NCI-H524 treated with DMSO at 0.1 percent for 48 hours (cell line): ENCODE measurements around the gene ADAMTS14.

Experiments
- DNase-seq: peaks from one replicate; lab custom pipeline; 2025; lab: John Stamatoyannopoulos, UW

The ADAMTS14 gene

DNA sequence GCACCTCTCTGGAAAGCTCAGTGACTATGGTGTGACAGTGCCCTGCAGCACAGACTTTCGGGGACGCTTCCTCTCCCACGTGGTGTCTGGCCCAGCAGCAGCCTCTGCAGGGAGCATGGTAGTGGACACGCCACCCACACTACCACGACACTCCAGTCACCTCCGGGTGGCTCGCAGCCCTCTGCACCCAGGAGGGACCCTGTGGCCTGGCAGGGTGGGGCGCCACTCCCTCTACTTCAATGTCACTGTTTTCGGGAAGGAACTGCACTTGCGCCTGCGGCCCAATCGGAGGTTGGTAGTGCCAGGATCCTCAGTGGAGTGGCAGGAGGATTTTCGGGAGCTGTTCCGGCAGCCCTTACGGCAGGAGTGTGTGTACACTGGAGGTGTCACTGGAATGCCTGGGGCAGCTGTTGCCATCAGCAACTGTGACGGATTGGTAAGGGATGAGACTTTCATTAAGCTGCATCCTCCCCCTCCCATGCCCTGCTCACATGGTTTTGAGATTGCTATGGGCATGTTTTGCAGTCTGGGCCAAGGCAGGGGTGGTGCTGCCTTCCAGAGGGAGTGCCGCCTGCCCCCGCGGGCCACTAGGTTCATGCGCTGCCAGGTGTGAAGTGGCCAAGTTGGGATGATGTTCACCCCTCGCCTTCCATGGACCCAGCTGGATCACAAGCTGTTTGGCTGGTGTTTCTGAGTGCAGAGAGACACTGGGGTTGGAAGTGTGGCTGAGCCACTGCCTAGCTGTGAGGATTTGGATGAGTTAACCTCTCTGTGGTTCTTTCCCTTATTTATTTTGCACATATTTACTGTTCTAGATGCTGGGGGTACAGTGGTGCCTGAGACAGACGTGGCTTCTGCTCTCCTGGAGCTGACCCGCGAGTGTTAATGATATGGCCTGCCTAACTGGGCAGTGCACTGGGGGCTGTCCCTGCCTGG lies 2.5 kb downstream of the ADAMTS14 start:
- no peak for DNase-seq

DNA sequence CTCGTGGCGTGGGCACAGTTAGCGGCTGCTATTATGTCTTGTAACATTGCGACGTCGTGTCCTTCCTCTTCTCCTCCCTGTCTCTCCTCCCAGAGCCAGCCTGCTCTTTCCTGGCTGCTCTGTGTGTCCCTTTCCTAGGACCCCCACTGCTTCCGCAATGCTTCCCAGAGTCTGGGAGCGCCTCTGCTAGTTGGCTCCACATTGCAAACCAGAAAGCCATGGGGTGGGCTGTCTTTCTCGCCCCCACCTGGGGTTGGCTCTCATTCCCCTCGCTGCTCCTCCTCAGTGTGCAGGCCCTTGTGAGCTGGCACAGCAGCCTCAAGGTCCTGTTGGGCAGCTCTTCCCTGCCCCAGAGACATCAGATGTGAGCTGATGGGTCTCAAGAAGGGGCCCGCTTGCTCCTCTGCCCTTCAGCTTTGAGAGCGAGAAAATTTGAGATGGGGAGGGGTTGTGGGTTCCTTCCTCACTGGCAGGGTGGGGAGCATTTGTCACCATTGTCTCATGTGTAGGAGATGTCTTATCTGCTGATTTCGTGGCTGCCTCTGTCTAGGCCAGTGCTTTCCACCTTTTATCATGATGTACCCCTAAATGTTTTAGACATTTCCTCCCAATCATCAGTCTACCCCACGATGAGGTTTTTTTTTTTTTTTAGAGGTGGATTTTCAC lies 3.3 kb downstream of the ADAMTS14 start:
- no peak for DNase-seq

DNA sequence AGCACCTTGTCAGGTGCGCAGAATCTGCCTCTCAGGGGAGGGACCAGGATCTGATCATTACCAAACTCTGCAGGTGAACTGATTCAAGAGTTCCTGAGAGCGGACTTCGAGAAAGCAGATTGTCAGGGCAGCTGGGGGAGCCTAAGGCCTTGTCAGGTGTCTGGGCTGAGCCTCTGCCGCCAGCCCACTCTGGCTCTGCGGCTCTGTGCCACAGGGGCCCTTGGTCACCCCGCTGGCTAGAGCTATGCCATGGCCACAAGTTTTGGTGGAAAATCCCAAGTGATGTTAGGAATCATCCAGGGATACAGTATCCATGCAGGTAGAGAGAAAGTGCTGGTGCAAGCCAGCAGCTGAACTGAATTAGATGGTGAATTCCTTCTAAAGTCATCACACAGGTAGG lies 4.2 kb downstream of the ADAMTS14 start:
- no peak for DNase-seq

DNA sequence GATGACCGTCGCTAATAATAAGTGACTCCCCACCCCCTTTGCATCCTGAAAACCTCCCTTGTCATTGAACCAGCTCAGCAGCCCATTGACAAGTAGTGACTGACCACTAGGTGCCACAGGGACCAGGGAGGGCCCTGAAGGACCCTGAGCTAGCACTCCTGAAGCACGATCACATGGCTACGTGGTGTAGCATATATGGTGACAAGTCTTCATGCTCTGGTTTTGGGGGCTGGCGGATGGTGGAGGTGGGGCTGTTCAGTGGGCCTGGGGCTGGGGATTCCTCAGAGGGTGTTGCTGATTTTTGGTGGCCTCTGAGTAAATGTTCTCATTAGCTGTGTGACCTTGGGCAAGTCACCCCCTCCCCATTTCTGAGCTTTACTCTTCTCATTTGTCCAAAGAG lies 4.7 kb downstream of the ADAMTS14 start:
- DNase-seq: no peak

DNA sequence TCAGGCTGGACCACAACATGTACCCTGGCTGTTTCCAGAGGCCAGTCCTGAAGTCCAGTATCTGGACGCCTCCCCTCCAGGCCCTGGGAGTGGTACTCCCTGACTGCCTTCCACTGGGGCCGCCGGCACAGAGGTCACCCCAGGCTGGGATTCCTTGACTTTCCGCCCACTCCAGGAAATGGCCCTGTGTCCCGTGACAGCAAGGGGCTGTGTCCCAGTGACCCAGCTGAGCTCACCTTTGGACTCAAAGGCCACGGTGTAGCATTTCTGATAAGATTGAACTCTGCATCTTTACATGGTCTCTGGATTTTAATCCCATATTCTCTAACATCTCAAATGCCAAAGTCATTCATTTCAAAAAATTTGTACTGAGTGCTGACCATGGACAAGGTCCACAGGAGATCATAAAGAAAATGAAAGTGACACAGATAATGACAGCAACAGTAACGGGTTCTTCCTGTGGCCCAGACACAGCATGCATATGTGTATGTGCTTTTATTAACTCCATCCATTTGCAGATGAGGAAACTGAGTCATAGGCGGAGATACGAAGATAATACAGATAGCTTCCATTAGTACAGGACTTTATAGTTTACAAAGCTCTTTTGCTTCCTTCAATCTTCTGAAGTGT lies 5.4 kb downstream of the ADAMTS14 start:
- DNase-seq: no peak

DNA sequence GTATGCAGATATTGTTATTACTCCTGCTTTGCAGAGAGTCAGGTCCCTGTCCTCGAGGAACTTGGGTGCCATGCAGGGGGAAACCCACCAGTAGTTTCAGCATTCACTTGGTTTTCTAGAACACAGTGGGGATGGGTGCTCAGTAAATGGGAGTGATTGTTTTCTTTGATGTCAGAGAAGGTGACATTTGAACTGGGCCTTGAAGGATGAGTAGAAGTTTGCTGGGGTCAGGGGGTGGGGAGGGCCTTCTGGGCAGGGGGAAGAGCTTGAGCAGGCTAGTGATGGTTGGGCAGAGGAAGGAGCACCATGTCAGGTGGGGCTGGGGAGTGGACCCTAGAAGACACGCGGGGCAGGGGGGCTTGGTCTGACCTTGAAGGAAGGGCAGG lies 5.9 kb downstream of the ADAMTS14 start:
- DNase-seq: no peak

DNA sequence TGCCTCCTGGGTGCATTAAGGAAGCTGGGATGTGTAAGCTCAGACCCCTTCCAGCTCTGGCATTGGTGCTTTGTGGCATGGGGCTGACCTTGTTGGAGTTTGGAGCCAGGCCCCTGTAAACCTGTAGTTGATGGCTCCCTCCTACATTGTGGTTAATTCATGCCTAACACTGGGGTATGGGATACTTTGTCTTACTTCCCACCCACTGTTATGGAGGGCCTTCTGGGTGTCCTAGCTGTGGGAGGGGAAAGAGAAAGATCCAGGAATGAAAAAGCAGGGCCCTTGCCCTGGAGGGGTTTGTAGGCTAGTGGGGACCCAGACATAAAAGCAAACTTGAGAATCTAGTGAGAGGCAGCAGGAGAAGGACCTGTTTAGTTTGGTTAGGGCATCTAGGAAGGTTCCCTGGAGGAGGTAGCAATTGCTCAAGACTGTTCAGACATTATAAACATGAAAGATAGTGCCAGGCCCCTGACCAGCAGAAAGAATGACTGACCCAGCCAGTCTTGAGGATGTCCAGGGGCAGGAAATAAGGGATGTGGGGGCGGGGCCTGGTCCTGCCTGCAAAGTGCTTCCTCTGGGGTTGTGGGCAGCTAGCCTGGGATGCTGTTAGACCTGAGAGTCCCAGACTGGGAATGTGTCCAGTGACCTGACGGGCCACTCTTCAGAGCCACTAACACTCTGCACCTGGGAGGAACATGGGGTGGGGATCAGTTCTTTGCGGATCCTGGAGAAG lies 6.6 kb downstream of the ADAMTS14 start:
- no peak for DNase-seq

DNA sequence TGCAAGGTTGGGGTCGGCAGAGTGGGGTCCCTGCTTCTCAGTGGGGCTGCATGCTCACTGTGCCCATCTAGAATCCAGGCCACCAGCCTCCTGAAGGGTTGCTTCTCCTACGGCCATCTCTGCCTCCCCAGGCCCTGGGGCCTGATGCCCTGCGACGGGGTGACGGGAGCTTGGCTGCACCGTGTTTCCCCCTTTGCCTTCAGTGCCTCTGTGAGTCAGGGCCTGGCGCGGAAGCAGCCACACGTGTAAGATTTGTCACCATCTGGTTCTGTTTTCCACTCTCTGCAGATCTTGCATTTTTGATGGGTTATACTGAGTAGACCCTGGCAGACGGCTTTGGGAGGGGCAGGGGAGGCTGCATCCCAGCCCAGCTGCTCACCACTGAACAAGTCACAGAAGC lies 7.2 kb downstream of the ADAMTS14 start:
- DNase-seq: peak; percentile 26

DNA sequence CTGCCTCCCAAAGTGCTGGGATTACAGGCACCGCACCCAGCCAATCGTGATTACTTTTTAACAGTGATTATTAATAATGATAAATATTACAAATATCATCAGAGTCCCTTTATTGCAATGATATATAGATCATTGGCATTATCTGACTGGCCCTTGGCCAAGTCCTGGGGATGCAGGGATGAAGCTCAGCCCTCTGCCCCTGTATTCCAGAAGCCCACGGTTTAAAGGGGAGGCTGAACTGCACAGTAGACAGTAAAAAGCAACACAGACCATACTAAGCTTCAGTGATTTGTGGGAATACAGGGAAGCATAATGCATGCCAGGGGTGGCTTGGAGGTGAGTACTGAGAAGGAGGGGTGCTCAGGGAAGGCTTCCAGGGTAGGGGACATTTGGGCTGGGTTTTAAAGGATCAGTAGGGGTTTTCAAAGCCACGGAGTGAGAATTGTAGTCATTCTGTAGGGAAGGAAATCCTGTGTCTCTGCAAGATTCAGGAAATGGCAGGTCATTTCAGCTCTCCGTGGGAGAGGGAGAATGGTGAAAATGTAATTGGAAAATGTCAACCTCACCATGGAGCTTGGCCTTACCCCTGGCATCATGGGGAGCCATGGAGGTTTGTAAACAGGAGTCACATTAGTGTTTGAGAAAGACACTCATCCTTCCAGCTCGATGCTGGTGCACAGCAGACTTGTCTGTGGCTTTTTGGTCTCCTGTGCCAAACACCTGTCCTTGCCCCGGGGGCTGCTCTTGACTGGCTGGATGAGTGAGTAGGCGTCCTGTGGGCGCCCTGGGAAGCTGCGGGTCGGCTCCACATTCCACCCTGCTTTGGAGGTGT lies 8.8 kb downstream of the ADAMTS14 start:
- no peak for DNase-seq

DNA sequence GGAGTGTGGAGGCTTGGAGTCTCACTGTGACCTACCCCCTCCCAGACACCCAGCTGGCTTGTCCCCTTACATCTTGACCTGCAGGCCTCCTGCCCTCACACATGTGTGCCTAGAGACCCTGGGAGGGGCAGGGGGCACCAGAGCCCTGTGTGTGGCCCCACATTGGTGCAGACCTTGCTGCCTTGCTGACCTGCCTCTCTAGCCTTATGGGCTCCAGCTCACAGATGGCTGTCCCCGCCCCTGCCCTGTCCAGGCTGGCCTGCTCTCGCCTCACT lies 9.4 kb downstream of the ADAMTS14 start:
- DNase-seq: no peak

DNA sequence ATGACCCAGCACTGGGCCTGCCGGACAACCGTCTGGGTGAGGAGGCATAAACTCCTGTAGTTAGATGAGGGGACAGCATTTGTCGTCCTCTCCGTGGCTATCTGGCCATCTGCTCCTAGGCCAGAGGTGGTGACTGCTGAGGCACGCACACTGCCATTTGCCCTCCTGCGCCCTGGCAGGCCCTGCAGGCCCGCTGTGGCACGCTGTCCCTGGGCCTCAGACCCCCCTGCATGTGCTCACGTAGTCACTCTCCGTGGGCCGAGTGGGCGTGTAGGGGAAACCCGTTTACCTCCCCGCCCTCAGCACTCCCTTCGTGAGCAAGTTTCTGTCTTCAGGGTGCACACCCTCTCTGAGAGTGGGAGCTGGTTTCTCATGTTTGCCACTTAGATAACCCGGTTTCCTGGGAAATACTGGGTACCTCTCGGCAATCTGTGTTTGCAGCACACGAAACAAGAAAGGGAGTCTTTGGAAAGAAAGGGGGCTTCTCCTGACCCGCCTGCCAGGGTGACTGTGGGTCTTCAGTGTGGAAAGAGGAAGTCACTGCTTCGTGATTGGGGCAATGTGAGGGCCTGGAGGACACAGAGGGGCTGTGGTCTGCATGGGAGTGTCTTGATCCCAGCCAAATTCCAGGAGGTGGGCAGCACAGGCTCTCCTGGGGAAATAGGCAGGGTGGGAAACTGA lies 10.8 kb downstream of the ADAMTS14 start:
- DNase-seq: no peak

DNA sequence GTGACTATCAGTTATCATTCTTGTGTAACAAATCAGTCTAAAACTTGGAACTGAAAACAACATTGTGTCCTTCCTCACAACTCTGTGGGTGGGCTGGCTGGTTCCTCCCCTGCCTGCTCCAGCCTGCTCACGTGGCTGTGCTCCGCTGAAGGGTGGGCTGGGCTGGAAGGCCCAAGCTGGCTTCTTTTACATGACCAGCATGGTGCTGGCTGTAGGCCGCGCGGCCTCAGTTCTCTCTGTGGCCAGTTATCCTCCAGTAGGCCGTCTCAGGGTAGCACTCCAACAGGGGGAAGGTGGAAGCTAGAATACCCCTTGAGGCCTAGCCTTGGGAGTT lies 11.3 kb downstream of the ADAMTS14 start:
- DNase-seq: no peak

DNA sequence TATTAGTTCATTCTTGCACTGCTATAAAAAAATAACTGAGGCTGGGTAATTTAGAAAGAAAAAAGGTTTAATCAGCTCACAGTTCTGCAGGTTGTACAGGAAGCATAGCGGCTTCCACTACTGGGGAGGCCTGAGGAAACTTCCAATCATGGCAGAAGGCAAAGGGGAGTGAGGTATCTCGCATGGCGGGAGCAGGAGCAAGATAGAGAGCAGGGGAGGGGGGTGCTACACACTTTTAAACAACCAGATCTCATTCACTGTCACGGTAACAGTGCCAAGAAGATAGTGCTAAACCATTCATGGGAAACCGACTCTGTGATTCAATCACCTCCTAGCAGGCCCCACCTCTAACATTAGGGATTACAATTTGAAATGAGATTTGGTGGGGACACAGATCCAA lies 11.6 kb downstream of the ADAMTS14 start:
- no peak for DNase-seq

DNA sequence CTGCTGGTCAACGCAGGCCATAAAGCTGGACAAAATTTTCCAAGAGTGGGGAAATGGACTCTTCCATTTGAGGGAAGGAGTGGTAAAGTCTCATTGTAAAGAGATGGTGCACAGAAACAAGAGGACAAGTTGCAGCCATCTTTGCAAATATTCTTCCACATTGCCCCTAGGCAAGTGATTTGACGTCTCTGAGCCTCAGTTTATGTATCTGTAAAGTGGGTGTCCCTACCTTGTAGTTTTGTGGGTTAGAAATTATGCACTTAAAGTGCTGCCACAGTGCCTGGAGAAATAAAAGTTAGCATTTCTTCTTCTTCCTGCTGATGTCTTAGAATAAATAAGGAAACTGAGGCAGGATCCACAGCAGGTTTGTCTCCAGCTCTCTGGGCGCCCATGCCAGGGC lies 12.1 kb downstream of the ADAMTS14 start:
- DNase-seq: no peak

DNA sequence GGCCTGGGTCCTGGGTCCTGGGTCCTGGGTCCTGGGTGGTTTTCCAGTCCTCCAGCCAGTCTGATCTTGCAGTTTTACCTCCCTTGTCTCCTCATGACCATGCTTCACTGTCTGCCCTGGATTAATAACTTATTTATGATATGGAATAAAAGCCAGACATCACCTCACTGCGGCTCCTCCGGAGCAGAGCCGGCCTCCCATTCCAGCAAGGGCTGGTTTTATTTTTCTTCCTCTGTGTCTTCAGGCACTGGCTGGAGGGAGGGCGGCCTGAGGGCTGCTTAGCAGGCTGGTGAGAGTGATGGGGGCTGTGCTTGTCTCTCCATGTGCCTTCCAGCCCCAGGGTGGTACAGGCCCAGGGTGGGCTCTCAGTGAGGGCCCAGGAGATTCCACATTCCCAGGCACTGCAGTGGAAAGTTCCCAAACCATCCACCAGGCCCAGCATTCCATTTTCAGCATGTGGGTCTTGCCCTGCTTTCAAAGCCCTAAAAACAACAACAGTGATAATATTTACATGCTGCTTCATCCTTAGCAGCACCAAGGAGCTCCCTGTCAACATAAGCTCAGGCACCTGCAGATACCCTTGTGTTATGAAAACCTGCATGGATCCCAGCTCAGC lies 12.6 kb downstream of the ADAMTS14 start:
- no peak for DNase-seq

DNA sequence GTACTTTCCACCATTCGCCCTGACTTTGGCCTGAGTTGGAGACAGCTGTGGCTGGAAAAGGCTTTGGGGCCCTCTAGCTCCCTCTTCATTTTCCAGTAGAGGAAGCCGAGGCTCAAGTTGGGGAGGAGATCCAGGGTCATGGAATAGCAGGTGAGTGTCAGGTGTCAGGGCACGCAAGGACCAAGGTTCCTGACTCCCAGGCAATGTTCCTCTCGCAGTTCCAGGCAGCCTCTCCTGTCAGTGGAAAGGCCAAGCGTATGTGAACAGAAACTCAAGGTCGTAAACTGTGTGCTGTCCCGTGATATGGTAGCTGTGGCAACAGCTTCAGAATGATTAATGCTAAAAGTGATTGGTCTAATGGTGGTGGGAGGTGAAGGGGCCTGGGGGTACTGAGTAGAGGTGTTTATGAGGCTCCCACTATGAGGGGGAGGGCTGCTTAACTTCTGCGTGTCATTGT lies 13.2 kb downstream of the ADAMTS14 start:
- DNase-seq: no peak

DNA sequence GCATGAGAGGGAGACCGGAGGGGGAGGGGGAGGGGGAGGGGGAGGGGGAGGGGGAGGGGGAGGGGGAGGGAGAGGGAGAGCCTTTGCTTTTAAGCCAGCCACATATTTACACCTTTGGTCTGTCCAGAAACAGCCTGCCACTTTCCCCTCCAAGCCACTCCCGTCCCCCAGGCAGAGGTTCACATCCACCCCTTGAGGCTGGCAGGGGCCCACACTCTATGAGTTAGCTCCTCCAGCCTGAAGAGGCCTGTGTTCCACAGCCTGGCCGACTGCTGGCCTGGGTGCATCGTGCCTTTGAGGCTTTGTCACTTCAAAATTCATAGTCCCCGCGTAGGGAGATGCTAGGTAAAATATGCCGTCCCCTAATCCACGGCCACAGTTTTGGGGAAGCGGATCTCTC lies 16.5 kb downstream of the ADAMTS14 start:
- DNase-seq: no peak

DNA sequence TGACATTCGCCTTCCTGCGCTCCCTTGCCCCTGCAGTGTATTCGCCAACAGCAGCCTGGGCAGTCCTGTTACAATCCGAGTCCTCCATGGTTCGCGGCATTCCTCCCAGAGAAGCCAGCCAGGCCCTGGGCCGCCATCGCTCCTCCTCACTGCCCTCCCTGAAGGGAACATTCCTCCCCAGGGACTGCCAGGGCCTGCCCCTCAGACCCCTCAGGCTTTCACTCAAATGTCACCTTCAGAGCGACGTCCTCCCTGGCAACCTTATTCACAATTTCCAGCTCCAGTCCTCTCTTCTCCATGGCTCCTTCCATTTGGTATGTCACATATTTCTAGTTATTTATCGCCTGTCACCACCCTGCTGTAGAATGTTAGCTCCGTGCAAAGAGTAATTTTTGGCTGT lies 17.4 kb downstream of the ADAMTS14 start:
- no peak for DNase-seq

DNA sequence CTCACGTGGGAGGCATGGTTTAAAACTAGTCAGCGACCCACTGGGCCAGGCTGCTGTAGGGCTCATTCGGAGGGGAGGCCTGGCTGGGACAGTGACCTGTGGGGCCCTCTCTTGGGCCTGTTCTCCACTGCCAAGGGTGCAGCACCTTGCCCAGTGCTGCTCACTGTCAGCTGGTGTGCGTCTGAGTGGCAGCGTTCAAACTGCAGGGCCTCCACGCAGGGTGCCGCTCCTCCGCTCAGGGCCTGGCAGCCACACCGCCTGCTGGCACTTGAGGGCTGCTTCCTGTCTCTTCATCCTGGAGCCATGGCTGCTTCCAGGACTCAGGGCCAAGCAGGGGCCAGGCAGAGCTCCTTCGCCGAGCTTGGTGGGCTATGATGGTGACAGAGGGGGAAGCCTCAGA lies 18.3 kb downstream of the ADAMTS14 start:
- DNase-seq: no peak

DNA sequence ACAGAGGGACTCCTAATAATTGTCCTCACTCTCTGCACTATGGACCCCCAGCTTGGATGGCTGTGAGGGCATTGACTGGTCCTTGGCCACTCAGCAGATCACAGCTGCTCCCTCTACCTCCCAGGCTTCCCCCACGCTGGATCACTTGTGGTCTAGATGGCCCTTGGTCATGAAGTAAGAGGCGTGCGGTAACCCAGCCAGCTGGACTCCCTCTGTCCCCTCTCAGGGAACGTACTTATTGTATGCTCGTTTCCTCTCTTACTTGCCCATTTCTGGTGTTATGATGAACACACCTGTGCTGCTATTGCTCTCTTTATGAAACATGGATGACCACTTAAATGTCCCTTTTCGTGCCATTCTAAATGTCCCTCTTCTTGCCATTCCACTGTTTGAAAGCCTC lies 19.3 kb downstream of the ADAMTS14 start:
- no peak for DNase-seq
